Bone marrow (tissue), 2 donors: Measurements from ENCODE around the gene MRI1.
"Not testable (repeated sequence)": the region's sequence is repeated elsewhere in the genome, so short reads cannot be mapped to it uniquely, and the experiment has no call there.

Source experiments
- DNase-seq, 2 donors: peaks; one replicate each; lab custom pipeline; 2025; lab: John Stamatoyannopoulos, UW

Gene MRI1

GRCh38 chr19:13761423-13761822, 2.9 kb upstream of the MRI1 start:
- no peak for DNase-seq

DNA sequence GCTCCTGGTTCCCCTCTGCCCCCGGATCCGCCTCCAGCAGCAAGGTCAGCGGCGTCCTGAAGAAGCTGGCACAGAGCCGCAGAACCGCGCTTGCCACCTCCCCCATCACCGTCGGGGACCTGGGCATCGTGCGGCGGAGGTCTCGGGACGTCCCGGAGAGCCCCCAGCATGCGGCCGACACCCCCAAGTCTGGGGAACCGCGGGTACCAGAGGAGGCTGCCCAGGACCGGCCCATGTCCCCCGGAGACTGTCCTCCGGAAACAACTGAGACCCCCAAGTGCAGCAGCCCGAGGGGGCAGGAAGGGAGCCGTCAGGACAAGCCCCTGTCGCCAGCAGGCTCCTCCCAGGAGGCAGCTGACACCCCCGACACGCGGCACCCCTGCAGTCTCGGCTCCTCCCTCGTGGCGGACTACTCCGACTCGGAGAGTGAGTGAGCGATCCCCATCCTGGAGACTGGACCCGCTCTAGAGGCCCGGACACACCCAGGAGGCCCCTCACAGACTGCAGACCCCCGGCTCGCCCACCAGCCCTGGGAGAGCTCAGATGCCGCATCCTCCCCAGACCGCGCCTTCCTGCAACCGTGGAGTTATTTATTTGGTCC, 1.6 kb upstream of the MRI1 start:
- DNase-seq: no peak

GRCh38 chr19:13763265-13763664, 1.1 kb upstream of the MRI1 start:
- no peak for DNase-seq

GRCh38 chr19:13764821-13765394, 586 bp downstream of the MRI1 start:
- no peak for DNase-seq

DNA sequence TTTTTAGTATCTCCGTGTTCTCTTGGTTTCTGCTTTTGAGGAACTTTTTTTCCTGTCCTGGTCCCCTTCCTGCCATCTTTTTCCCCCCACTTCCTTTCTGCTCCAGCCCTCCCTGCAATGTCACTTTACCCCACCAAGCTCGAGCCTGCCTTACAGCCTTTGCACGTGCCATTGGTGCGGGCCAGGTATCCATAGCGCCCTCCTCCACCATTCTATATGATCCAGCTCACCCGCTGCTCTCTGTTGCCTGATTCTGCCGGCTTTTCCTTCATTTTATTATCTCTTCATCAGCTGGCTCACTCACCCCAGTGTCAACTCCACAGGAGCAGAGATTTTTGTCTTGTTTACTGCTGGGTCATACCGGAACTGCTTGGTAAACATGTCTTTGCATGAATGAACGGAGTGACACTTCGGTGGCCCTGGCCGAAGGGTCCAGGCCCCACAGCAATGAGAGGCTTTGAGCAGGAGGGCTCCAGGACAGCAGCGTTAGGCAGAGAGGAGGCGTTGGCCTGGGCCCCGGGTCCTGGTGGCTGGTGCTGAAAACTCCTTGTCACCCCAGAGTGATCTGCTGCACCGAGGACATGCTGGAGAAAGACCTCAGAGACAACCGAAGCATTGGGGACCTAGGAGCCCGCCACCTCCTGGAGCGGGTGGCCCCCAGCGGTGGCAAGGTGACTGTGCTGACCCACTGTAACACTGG, 1.2 kb downstream of the MRI1 start:
- DNase-seq: no peak

- DNase-seq: no peak
Measured at GRCh38 chr19:13766095-13766481, 1.8 kb downstream of the MRI1 start.

DNA sequence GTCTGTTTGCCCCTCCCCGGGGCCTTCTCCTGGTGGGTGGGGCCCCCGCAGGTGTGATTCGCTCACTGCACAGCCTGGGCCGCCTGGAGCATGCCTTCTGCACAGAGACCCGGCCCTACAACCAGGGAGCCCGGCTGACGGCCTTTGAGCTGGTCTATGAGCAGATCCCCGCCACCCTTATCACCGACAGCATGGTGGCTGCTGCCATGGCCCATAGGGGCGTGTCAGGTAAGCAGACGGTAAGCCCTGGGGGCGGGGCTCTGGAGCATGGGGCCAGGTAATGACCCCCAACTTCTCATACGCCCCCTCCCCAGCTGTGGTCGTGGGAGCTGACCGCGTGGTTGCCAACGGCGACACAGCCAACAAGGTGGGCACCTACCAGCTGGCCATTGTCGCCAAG, 4.2 kb downstream of the MRI1 start:
- DNase-seq: no peak

DNA sequence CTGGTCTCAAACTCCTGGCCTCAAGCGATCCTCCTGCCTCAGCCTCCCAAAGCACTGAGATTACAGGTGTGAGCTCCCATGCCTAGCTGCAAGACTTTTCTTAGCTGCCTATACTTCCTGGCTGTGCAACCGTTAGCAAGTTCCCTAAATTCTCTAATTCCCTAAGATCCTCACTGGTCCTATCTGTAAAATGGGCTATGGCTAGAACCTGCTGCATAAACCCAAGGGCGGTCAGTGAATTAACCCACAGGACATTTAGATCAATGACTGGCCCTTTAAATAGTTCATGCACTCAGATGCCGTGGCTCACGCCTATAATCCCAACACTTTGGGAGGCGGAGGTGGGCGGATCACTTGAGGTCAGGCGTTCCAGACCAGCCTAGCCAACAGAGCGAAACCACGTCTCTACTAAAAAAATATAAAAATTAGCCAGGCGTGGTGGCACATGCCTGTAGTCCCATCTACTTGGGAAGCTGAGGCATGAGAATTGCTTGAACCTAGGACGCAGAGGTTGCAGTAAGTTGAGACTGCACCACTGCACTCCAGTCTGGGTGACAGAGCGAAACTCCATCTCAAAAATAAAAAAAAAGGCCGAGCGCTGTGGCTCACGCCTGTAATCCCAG, 5.8 kb downstream of the MRI1 start:
- no peak for DNase-seq

- DNase-seq: peak; percentile 57 to 83
Measured at GRCh38 chr19:13774217-13775191, 10.2 kb downstream of the MRI1 start, which contains the start of gene C19orf53. Gene C19orf53, plus strand, starts transcription at chr19:13774456. Its CDS starts 22 bp downstream, at chr19:13774478.

DNA sequence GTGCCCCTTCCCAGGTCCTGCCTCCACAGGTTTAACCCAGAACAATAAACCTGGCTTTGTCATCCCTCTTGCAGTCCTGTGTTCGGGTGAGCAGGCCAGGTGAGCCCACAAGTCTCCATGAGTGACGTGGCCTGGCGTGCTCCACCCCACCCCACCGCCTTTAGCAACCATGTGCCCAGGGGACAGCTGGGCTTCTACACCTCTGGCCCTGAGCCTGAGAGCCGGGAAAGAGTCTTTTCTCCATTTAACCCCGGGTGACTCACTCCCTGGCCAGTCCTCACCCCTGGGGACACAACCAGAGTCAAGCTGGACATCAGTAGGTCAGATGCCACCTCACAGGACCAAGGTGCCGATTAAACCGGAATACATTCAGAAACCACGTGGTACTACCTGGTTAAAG, 14.1 kb downstream of the MRI1 start:
- no peak for DNase-seq

DNA sequence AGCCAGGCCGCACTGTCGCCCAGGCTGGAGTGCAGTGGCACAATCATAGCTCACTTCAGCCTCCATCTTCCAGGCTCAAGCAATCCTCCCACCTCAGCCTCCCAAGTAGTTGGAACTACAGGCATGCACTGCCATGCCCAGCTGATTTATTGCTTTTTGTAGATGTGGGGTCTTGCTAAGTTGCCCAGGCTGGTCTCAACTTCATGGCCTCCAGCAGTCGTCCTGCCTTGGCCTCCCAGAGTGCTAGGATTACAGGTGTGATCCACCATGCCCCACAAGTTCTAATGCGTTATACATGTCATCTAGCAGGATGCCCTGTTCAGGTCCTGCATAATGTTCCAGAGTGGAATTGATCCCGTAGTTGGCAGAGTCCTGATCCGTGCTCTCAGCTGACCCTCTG, 14.5 kb downstream of the MRI1 start:
- DNase-seq: no peak

- not testable (repeated sequence) for DNase-seq
Measured at GRCh38 chr19:13779794-13780193, 15.5 kb downstream of the MRI1 start.

DNA sequence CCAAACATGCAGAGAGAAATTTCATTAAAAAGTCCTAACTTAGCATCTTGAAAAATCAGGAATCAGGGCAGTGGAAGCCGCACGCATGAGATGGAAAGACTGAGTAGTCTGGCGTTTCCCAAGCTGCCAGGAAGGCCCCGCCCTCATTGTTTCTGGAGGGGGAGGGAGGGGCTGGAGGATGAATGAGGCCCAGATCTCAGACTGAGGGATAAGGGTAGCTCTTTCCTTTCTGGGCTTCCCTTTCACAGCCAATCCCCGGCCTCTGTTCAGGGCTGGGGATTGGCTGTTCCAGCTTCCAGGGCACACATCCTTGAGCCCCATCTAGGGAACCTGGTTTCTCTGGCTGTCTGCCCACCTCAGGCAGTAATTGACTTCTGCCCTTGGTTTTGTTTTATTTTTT, 17.2 kb downstream of the MRI1 start:
- DNase-seq: no peak

GRCh38 chr19:13782537-13782936, 18.2 kb downstream of the MRI1 start:
- DNase-seq: no peak

GRCh38 chr19:13783565-13784500, 19.5 kb downstream of the MRI1 start:
- DNase-seq: no peak

DNA sequence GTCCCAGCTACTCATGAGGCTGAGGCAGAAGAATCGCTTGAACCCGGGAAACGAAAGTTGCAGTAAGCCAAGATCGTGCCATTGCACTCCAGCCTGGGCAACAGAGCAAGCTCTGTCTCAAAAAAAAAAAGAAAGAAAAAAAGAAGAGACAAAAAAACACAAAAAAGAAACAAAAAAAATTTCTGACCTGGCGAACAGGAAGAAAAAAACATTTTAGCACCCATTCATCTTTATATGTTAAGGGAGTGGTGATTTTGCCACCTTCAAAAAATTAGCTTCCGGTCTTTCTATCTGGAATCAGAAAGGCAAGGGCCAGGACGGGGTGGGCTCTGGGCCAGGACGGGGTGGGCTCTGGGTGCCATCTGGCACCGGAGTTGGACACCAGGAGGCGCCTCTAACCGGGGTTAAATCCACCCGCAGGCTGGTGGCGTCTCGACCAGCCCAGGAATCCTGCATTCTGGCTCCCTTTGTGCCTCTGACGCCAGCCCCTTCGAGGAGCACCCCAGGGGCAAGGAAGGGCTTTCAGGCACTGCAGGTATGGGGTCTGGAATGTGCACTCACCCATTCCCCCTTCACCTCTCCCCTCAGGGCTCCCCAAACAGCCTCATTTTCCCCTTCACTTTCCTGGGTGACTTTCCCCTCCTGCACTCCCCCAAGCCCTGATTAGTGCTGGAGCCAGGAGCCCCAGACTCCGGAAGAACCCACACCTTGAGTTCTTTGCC, 20.6 kb downstream of the MRI1 start:
- peak; percentile 38 to 45 for DNase-seq

GRCh38 chr19:13788991-13789390, 24.7 kb downstream of the MRI1 start:
- DNase-seq: peak; percentile 6 to 37

- no peak for DNase-seq
Measured at GRCh38 chr19:13790354-13790753, 26.0 kb downstream of the MRI1 start.

DNA sequence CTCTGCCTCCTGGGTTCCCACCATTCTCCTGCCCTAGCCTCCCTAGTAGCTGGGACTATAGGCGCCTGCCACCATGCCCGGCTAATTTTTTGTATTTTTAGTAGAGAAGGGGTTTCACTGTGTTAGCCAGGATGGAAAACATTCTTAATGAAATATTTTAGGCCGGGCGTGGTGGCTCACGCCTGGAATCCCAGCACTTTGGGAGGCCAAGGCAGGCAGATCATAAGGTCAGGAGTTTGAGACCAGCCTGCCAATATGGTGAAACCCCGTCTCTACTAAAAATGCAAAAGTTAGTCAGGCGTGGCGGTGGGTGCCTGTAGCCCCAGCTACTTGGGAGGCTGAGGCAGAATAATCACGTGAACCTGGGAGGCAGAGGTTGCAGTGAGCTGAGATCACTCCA, 29.0 kb downstream of the MRI1 start:
- not testable (repeated sequence) for DNase-seq

DNA sequence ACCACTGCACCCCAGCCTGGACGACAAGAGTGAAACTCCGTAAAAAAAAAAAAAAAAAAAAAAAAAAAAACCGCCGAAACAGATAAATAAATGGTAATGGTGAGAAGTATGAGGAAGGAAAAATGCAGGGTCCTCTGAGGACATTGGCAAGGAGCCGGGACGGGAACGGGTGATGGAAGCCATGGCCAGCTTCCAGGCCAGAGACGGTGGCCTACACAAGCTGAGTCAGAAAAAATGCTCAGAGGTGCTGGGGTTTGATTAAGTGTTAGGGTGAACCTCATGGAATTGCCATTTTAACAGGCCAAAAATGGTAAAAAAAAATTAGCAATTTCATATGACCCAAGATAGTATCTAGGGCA, 30.1 kb downstream of the MRI1 start:
- no peak for DNase-seq
